Measurements from ENCODE around the gene LRRC8A.

- TF ChIP-seq CTCF (IDR thresholded peaks at IDR 0.05): no peak
- no peak for TF ChIP-seq SIN3A (IDR thresholded peaks at IDR 0.05; ENCODE audit: borderline replicate concordance, insufficient read depth, low read depth, low read length)
These were observed 48.2 kb upstream of the LRRC8A start for GRCh38 chr9:128833696-128834095.
